HEK293 (cell line): ENCODE results near the gene KLHL18.

Experiments
- CTCF ChIA-PET: fragments of 350-600 bp; formaldehyde crosslinking; extraction: SDS; loops from one replicate; lab custom pipeline; 2021; ENCODE audit warnings: antibody characterized with exemption; lab: Yijun Ruan, JAX
- POLR2A ChIA-PET: fragments of 300-600 bp; formaldehyde crosslinking; extraction: SDS; loops from one replicate; lab custom pipeline; 2020; ENCODE audit warnings: antibody characterized with exemption, inconsistent platforms; lab: Yijun Ruan, JAX
- H3K27ac ChIP-seq: fragments of 200-500 bp; sonication (Bioruptor generic); 2 replicates; pipeline ENCODE4 v1.5.1; 2014; ENCODE audit warnings: low read depth, low read length, control low read depth, inconsistent platforms; ENCODE audit errors: extremely low read depth
- H3K36me3 ChIP-seq, 2 experiments: fragments of 200-500 bp in 1 of 2; sonication (Bioruptor generic) in 1 of 2; 1 replicate in 1 of 2; 2 replicates in 1 of 2; pipeline ENCODE4 v1.5.1; 2014 to 2017; ENCODE audit warnings: inconsistent platforms in 2 of 2, low read length in 2 of 2; ENCODE audit not compliant: control insufficient read depth in 2 of 2, insufficient read depth in 1 of 2
- H3K4me1 ChIP-seq: fragments of 200-500 bp; sonication (Bioruptor generic); 2 replicates; pipeline ENCODE4 v1.5.1; 2014; ENCODE audit warnings: mild to moderate bottlenecking, low read length, inconsistent platforms; ENCODE audit not compliant: control insufficient read depth, insufficient read depth
- H3K4me3 ChIP-seq: 2 replicates; pipeline ENCODE4 v1.5.1; 2011; ENCODE audit warnings: low read depth, mild to moderate bottlenecking, control low read depth, low read length, moderate library complexity
- H3K9me3 ChIP-seq: fragments of 200-500 bp; sonication (Bioruptor generic); 2 replicates; pipeline ENCODE4 v1.5.1; 2014; ENCODE audit warnings: low read depth, low read length, inconsistent platforms; ENCODE audit not compliant: control insufficient read depth, insufficient read depth
- AEBP2 ChIP-seq: fragments of 450-650 bp; formaldehyde crosslinking; IDR thresholded peaks from 2 replicates; pipeline ENCODE4 v1.5.1; 2016; ENCODE audit warnings: missing biosample characterization, missing genetic modification characterization, borderline replicate concordance
- CTCF ChIP-seq: fragments of 450-650 bp; formaldehyde crosslinking; IDR thresholded peaks from 2 replicates; pipeline ENCODE4 v1.5.1; 2016; ENCODE audit warnings: missing biosample characterization, missing genetic modification characterization
- EGR2 ChIP-seq: fragments of 450-650 bp; formaldehyde crosslinking; IDR thresholded peaks from 2 replicates; pipeline ENCODE4 v1.5.1; 2016; ENCODE audit warnings: low read depth, missing biosample characterization, missing genetic modification characterization
- GLI4 ChIP-seq: fragments of 450-650 bp; formaldehyde crosslinking; IDR thresholded peaks from 2 replicates; pipeline ENCODE4 v1.5.1; 2016; ENCODE audit warnings: missing biosample characterization, missing genetic modification characterization
- GLIS2 ChIP-seq: fragments of 450-650 bp; formaldehyde crosslinking; IDR thresholded peaks from 2 replicates; pipeline ENCODE4 v1.5.1; 2016; ENCODE audit warnings: missing biosample characterization, missing genetic modification characterization
- KLF9 ChIP-seq: fragments of 450-650 bp; formaldehyde crosslinking; IDR thresholded peaks from 2 replicates; pipeline ENCODE4 v1.5.1; 2016; ENCODE audit warnings: missing biosample characterization, missing genetic modification characterization, low read depth
- OSR2 ChIP-seq: fragments of 450-650 bp; formaldehyde crosslinking; IDR thresholded peaks from 2 replicates; pipeline ENCODE4 v1.5.1; 2016; ENCODE audit warnings: missing biosample characterization, missing genetic modification characterization
- PRDM1 ChIP-seq: fragments of 450-650 bp; formaldehyde crosslinking; IDR thresholded peaks from 2 replicates; pipeline ENCODE4; 2016; ENCODE audit warnings: missing biosample characterization, missing genetic modification characterization
- PRDM10 ChIP-seq: fragments of 450-650 bp; formaldehyde crosslinking; IDR thresholded peaks from 2 replicates; pipeline ENCODE4 v1.5.1; 2016; ENCODE audit warnings: missing biosample characterization, missing genetic modification characterization
- SETDB1 ChIP-seq: IDR thresholded peaks from one replicate; pipeline ENCODE4 v1.6.1; 2017; ENCODE audit warnings: mild to moderate bottlenecking, low read length, moderate library complexity, mixed read lengths; ENCODE audit not compliant: insufficient read length
- ZBTB26 ChIP-seq: fragments of 450-650 bp; formaldehyde crosslinking; optimal IDR thresholded peaks from 2 replicates; pipeline ENCODE3; 2016; ENCODE audit warnings: missing biosample characterization, mild to moderate bottlenecking, missing genetic modification characterization
- ZNF10 ChIP-seq: fragments of 450-650 bp; formaldehyde crosslinking; IDR thresholded peaks from 2 replicates; pipeline ENCODE4 v1.5.1; 2017; ENCODE audit warnings: missing biosample characterization, missing genetic modification characterization
- ZNF112 ChIP-seq: fragments of 450-650 bp; formaldehyde crosslinking; IDR thresholded peaks from 2 replicates; pipeline ENCODE4 v1.5.0; 2017; ENCODE audit warnings: missing biosample characterization, missing genetic modification characterization
- ZNF133 ChIP-seq: fragments of 450-650 bp; formaldehyde crosslinking; IDR thresholded peaks from 2 replicates; pipeline ENCODE4 v1.5.1; 2016; ENCODE audit warnings: missing biosample characterization, missing genetic modification characterization
- ZNF146 ChIP-seq: fragments of 450-650 bp; formaldehyde crosslinking; IDR thresholded peaks from 2 replicates; pipeline ENCODE4 v1.5.1; 2016; ENCODE audit warnings: missing biosample characterization, missing genetic modification characterization
- ZNF155 ChIP-seq: fragments of 450-650 bp; formaldehyde crosslinking; IDR thresholded peaks from 2 replicates; pipeline ENCODE4 v1.5.1; 2016; ENCODE audit warnings: missing biosample characterization, missing genetic modification characterization
- ZNF184 ChIP-seq: fragments of 450-650 bp; IDR thresholded peaks from 2 replicates; pipeline ENCODE4 v1.5.1; 2018; ENCODE audit warnings: missing biosample characterization, mild to moderate bottlenecking, missing genetic modification characterization
- ZNF2 ChIP-seq: fragments of 450-650 bp; formaldehyde crosslinking; IDR thresholded peaks from 2 replicates; pipeline ENCODE4 v1.5.1; 2016; ENCODE audit warnings: missing biosample characterization, missing genetic modification characterization
- ZNF211 ChIP-seq: fragments of 450-650 bp; formaldehyde crosslinking; IDR thresholded peaks from 2 replicates; pipeline ENCODE4 v1.5.1; 2016; ENCODE audit warnings: low read depth, missing biosample characterization, missing genetic modification characterization
- ZNF513 ChIP-seq: fragments of 450-650 bp; IDR thresholded peaks from 2 replicates; pipeline ENCODE4 v1.5.1; 2018; ENCODE audit warnings: missing biosample characterization, missing genetic modification characterization
- ZNF580 ChIP-seq: fragments of 450-650 bp; formaldehyde crosslinking; IDR thresholded peaks from 2 replicates; pipeline ENCODE4 v1.5.1; 2016; ENCODE audit warnings: missing biosample characterization, missing genetic modification characterization
- ZNF600 ChIP-seq: fragments of 450-650 bp; formaldehyde crosslinking; IDR thresholded peaks from 2 replicates; pipeline ENCODE4 v1.5.1; 2016; ENCODE audit warnings: missing biosample characterization, missing genetic modification characterization
- ZNF660 ChIP-seq: fragments of 450-650 bp; IDR thresholded peaks from 2 replicates; pipeline ENCODE4 v1.5.1; 2018; ENCODE audit warnings: missing biosample characterization, mild to moderate bottlenecking, missing genetic modification characterization
- ZNF664 ChIP-seq: fragments of 450-650 bp; formaldehyde crosslinking; IDR thresholded peaks from 2 replicates; pipeline ENCODE4 v1.5.1; 2016; ENCODE audit warnings: missing biosample characterization, missing genetic modification characterization

The KLHL18 gene

GRCh38 chr3:47280519-47280918, 2.2 kb upstream of the KLHL18 start:
- Histone ChIP-seq H3K27ac (no peak overlapping the region), H3K4me1 (no peaks in the 10 kb centered on the region; the same call in 1 of the 2 replicates), H3K9me3 (no peaks in the 10 kb centered on the region), H3K36me3 (no peaks in the 10 kb centered on the region), H3K4me3 (no peak overlapping the region)
- POLR2A ChIA-PET: no interaction called here
- CTCF ChIA-PET: no interaction called here
- no peak for TF ChIP-seq ZNF664 (tag by site-specific recombination)
- TF ChIP-seq ZNF10 (tag by site-specific recombination): no peak
- TF ChIP-seq ZNF146: no peak
- no peak for TF ChIP-seq CTCF (tag by site-specific recombination)
- TF ChIP-seq ZNF112 (tag by site-specific recombination): no peak
- TF ChIP-seq ZNF600 (tag by site-specific recombination): no peak

- Histone ChIP-seq H3K36me3 (peaks cover 0 to 19% of the 10 kb centered on the region in 2 experiments; a peak in 2 of 3 replicates), H3K4me3 (peak overlapping the region; percentile 89), H3K9me3 (no peaks in the 10 kb centered on the region), H3K4me1 (no peaks in the 10 kb centered on the region; the same call in 1 of the 2 replicates), H3K27ac (peak overlapping the region; percentile 6)
- POLR2A ChIA-PET: interaction anchor here (1.0 kb wide), 2 partner anchors 8 to 174 kb away, joined by 4 to 5 read pairs; no protein-coding TSS in a partner anchor
- CTCF ChIA-PET: interaction anchor here (0.7 kb wide), 1 partner anchor 8 kb away, joined by 3 read pairs; no protein-coding TSS in a partner anchor
- no peak for TF ChIP-seq ZBTB26 (tag by site-specific recombination)
- peak; percentile 82; the same call in 1 of the 2 replicates for TF ChIP-seq PRDM10
- no peak for TF ChIP-seq SETDB1
- TF ChIP-seq KLF9 (tag by site-specific recombination): peak; percentile 7; the same call in 1 of the 2 replicates
- no peak for TF ChIP-seq ZNF211 (tag by site-specific recombination)
- 0 out of 2 replicates have a peak, but pooled peaks have one; percentile 25 for TF ChIP-seq PRDM1 (tag by site-specific recombination)
- no peak for TF ChIP-seq OSR2 (tag by site-specific recombination)
- no peak for TF ChIP-seq AEBP2 (tag by site-specific recombination)
- no peak for TF ChIP-seq EGR2 (tag by site-specific recombination)
- no peak for TF ChIP-seq ZNF660
- TF ChIP-seq GLIS2: no peak
- no peak for TF ChIP-seq GLI4
- TF ChIP-seq ZNF133 (tag by site-specific recombination): no peak
- no peak for TF ChIP-seq ZNF184 (tag by site-specific recombination)
- TF ChIP-seq ZNF2: no peak
- TF ChIP-seq ZNF580 (tag by site-specific recombination): no peak
- no peak for TF ChIP-seq ZNF513 (tag by site-specific recombination)
- TF ChIP-seq ZNF155 (tag by site-specific recombination): no peak
- TF ChIP-seq, all 188 proteins: peak for 3
These were observed 421 bp downstream of the KLHL18 start for GRCh38 chr3:47283193-47283537.
